ENCODE measurements around the gene TSPAN15. TPM values are rescaled to one million over a fixed set of nuclear protein-coding genes. Genes with fewer than 3 reads are reported as not detected.
A peak's percentile ranks its signal among the peaks of the same experiment; 100 is the strongest.

The TSPAN15 gene
- total RNA-seq, 4 donors from 2014 or later = 97.7 to 152 (median 148) TPM

DNA sequence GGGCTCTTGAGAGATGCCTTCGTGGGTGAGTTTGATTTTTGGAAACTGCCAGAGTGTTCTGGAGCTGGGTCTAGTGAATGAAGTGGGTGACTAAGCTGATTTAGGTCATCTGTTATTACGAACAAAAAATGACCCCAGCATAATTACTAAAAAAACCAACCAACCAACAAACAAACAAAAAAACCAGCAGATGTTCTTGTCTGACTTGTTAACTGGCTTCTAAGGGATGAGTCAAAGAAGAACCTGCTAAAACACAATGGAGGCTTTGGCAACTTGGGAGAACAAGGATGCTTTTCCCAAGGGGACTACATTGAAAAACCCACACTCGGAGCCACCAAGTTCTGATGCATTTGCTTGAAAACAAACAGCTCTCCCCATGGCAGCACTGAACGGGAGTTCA is 46.0 kb upstream of the TSPAN15 start:
- Histone ChIP-seq H3K4me3 (no peak overlapping the region), H3K36me3 (peaks cover 0 to 11% (median 5%) of the 10 kb centered on the region in 4 donors), H3K27me3 (no peaks in the 10 kb centered on the region), H3K27ac (peak overlapping the region; percentile 75 to 93 (median 82)), H3K9me3 (no peaks in the 10 kb centered on the region), H3K4me1 (peaks cover 13 to 53% (median 21%) of the 10 kb centered on the region in 4 donors)
- WGBS, 2 donors (ENCODE audit: low coverage in 1 of 2) = 65 to 84% methylated on average over 2 to 4 of the region's 4 CpGs
- TF ChIP-seq, protein P1, sequence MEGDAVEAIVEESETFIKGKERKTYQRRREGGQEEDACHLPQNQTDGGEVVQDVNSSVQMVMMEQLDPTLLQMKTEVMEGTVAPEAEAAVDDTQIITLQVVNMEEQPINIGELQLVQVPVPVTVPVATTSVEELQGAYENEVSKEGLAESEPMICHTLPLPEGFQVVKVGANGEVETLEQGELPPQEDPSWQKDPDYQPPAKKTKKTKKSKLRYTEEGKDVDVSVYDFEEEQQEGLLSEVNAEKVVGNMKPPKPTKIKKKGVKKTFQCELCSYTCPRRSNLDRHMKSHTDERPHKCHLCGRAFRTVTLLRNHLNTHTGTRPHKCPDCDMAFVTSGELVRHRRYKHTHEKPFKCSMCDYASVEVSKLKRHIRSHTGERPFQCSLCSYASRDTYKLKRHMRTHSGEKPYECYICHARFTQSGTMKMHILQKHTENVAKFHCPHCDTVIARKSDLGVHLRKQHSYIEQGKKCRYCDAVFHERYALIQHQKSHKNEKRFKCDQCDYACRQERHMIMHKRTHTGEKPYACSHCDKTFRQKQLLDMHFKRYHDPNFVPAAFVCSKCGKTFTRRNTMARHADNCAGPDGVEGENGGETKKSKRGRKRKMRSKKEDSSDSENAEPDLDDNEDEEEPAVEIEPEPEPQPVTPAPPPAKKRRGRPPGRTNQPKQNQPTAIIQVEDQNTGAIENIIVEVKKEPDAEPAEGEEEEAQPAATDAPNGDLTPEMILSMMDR (IDR thresholded peaks at IDR 0.05) = no peak
- TF ChIP-seq POLR2AphosphoS5 (IDR thresholded peaks at IDR 0.05) (no peak), POLR2A (IDR thresholded peaks at IDR 0.05) (no peak), EP300 (IDR thresholded peaks at IDR 0.05; ENCODE audit: low read depth) (no peak)
- intact Hi-C loops (cut with DNase I; ENCODE audit: low total_unique reads) = no loop called here
- in situ Hi-C loops (cut with MboI; ENCODE audit: low pct_ligation_motif_present in 1 of 4, low pct_unique_long_range_greater_than_20kb in 1 of 4, low sequenced_read_pairs in 3 of 4) = loop anchor here in 3 of 4 donors (10.0 to 25.0 kb wide), 2 partner anchors 230 to 232 kb away; partner anchors contain the start of gene FAM241B (in 3 of the 3)
- DNase-seq = no peak

DNA sequence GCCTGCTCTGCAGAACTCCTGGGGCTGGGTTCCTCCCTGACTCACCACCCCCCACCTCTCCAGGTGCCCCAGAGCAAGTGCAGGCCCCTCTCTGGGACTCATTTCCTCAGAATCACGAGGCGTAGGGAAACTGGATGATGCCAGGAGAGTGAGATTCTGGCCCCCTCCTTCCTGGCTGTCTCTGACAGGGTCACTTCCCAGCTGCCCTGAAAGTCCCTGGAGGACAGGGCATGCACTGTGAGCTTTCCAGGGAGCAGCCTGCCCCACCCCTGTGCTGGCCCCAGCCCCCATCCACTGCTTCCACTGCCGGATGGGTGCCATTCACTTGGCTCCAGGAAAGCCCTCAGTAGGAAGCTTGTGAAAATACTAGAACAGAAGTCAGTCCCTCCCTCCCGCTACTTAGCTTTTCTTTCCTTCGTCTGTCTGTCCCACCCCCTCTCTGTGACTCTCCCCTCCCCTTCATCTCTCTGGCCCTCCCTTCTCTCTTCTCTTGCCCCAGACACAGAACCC is 44.9 kb upstream of the TSPAN15 start:
- Histone ChIP-seq H3K4me3 (no peak overlapping the region), H3K27me3 (no peaks in the 10 kb centered on the region), H3K27ac (peak overlapping the region; percentile 75 to 93 (median 82)), H3K4me1 (peaks cover 13 to 59% (median 21%) of the 10 kb centered on the region in 4 donors), H3K9me3 (no peaks in the 10 kb centered on the region), H3K36me3 (peaks cover 0 to 5% (median under 1%) of the 10 kb centered on the region in 4 donors)
- 0 to 31% methylated on average over 1 to 5 of the region's 5 CpGs for WGBS, 2 donors (ENCODE audit: low coverage in 1 of 2)
- no peak for DNase-seq
- TF ChIP-seq POLR2A (IDR thresholded peaks at IDR 0.05) (no peak), EP300 (IDR thresholded peaks at IDR 0.05; ENCODE audit: low read depth) (no peak), POLR2AphosphoS5 (IDR thresholded peaks at IDR 0.05) (no peak)
- TF ChIP-seq, protein P1 (IDR thresholded peaks at IDR 0.05) = no peak
- in situ Hi-C loops (cut with MboI; ENCODE audit: low pct_ligation_motif_present in 1 of 4, low pct_unique_long_range_greater_than_20kb in 1 of 4, low sequenced_read_pairs in 3 of 4) = loop anchor here in 3 of 4 donors (10.0 to 25.0 kb wide), 2 partner anchors 228 to 231 kb away; partner anchors contain the start of gene FAM241B (in 3 of the 3)
- intact Hi-C loops (cut with DNase I; ENCODE audit: low total_unique reads) = no loop called here

DNA sequence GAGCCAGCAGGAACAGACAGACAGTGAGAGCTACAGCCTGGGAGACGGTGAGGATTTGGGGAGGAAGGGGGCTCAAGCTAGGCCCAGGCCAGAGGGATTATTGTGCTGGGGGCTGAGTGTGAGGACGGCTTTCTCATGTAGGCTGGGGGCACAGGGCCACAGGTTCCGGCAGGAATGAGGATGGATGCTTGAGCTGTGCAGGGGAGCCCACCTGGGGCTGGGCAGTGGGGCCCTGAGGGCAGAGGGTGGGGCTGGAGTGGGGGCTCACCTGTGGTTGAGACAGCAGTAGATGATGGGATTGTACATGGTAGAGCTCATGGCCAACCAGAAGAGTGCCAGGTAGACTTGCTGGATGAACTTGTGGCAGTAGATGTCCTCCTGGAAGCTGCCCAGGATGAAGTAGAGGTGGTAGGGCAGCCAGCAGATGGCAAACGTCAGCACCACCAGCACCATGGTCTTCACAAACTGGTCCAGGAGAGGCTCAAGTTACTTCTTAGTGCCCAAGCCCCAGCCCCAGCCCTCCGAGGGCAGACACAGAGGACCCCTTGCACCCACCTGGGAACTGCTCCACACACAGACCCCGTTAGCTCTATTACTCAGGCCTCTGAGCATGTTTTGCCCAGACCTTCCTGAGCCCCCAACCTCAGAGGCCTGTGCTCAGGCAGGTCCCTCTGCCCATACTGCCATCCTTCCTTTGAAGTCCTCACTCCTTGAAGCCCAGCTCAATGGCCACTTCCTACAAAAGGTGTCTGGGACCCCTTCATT is 44.3 kb upstream of the TSPAN15 start:
- Histone ChIP-seq H3K4me3 (no peak overlapping the region), H3K36me3 (peaks cover 0 to 4% (median 0%) of the 10 kb centered on the region in 4 donors), H3K4me1 (peaks cover 13 to 59% (median 21%) of the 10 kb centered on the region in 4 donors), H3K27me3 (no peaks in the 10 kb centered on the region), H3K9me3 (no peaks in the 10 kb centered on the region), H3K27ac (peak overlapping the region; percentile 75 to 93 (median 82))
- no peak for TF ChIP-seq POLR2A (IDR thresholded peaks at IDR 0.05)
- no peak for TF ChIP-seq POLR2AphosphoS5 (IDR thresholded peaks at IDR 0.05)
- TF ChIP-seq, protein P1 (IDR thresholded peaks at IDR 0.05) = no peak
- no peak for TF ChIP-seq EP300 (IDR thresholded peaks at IDR 0.05; ENCODE audit: low read depth)
- intact Hi-C loops (cut with DNase I; ENCODE audit: low total_unique reads) (no loop called here), in situ Hi-C loops (cut with MboI; ENCODE audit: low pct_ligation_motif_present in 1 of 4, low pct_unique_long_range_greater_than_20kb in 1 of 4, low sequenced_read_pairs in 3 of 4) (loop anchor here in 3 of 4 donors (10.0 to 25.0 kb wide), 2 partner anchors 228 to 230 kb away; partner anchors contain the start of gene FAM241B (in 3 of the 3))
- DNase-seq = no peak
- 64% methylated on average over 6 of the region's 6 CpGs; no CpG with 5 or more reads in 1 of the 2 donors for WGBS, 2 donors (ENCODE audit: low coverage in 1 of 2)
